HEK293T (cell line): Measurements from ENCODE around the gene PIANP.
"Not testable (repeated sequence)": the region's sequence is repeated elsewhere in the genome, so short reads cannot be mapped to it uniquely, and the experiment has no call there.

Experiments used
- CTCF ChIA-PET: fragments of 350-600 bp; formaldehyde crosslinking; extraction: SDS; loops from one replicate; lab custom pipeline; 2021; ENCODE audit warnings: antibody characterized with exemption, inconsistent platforms; lab: Yijun Ruan, JAX
- POLR2A ChIA-PET: fragments of 350-600 bp; formaldehyde crosslinking; extraction: SDS; loops from one replicate; lab custom pipeline; 2020; ENCODE audit warnings: antibody characterized with exemption, inconsistent platforms; lab: Yijun Ruan, JAX
- DNase-seq: peaks from one replicate; pipeline ENCODE4 v3.0.0; 2012; ENCODE audit warnings: mixed read lengths; ENCODE audit errors: extremely low spot score
- ARNT ChIP-seq: fragments of 450-650 bp; IDR thresholded peaks from 2 replicates; pipeline ENCODE4 v1.6.1; 2017; ENCODE audit warnings: mild to moderate bottlenecking
- BHLHE40 ChIP-seq: fragments of 450-650 bp; IDR thresholded peaks from 2 replicates; pipeline ENCODE4 v1.6.1; 2016; ENCODE audit warnings: mild to moderate bottlenecking, moderate library complexity, borderline replicate concordance
- CTBP1 ChIP-seq: fragments of 450-650 bp; IDR thresholded peaks from 2 replicates; pipeline ENCODE4 v1.6.1; 2016; ENCODE audit warnings: borderline replicate concordance
- ELF4 ChIP-seq: fragments of 450-650 bp; IDR thresholded peaks from 2 replicates; pipeline ENCODE4 v1.6.1; 2017; ENCODE audit warnings: antibody characterized with exemption
- FOXA1 ChIP-seq: fragments of 450-650 bp; IDR thresholded peaks from 2 replicates; pipeline ENCODE4 v1.6.1; 2016; ENCODE audit warnings: mild to moderate bottlenecking
- FOXK2 ChIP-seq: fragments of 450-650 bp; IDR thresholded peaks from 2 replicates; pipeline ENCODE4 v1.6.1; 2016; ENCODE audit warnings: mild to moderate bottlenecking
- FOXM1 ChIP-seq: fragments of 450-650 bp; IDR thresholded peaks from 2 replicates; pipeline ENCODE4 v1.6.1; 2017; ENCODE audit warnings: mild to moderate bottlenecking, borderline replicate concordance
- HDGF ChIP-seq: fragments of 450-650 bp; IDR thresholded peaks from 2 replicates; pipeline ENCODE4 v1.6.1; 2017; ENCODE audit warnings: antibody characterized with exemption, borderline replicate concordance
- L3MBTL2 ChIP-seq: fragments of 450-650 bp; conservative IDR thresholded peaks from 2 replicates; pipeline ENCODE4 v1.6.1; 2016; ENCODE audit warnings: mild to moderate bottlenecking
- LEF1 ChIP-seq: fragments of 450-650 bp; IDR thresholded peaks from 2 replicates; pipeline ENCODE4 v1.6.1; 2017; ENCODE audit warnings: mild to moderate bottlenecking, borderline replicate concordance
- NFRKB ChIP-seq: fragments of 450-650 bp; IDR thresholded peaks from 2 replicates; pipeline ENCODE4 v1.6.1; 2016; ENCODE audit warnings: mild to moderate bottlenecking, moderate library complexity
- PKNOX1 ChIP-seq: fragments of 450-650 bp; IDR thresholded peaks from 2 replicates; pipeline ENCODE4 v1.6.1; 2016
- SP1 ChIP-seq: fragments of 450-650 bp; IDR thresholded peaks from 2 replicates; pipeline ENCODE4 v1.6.1; 2017
- SUZ12 ChIP-seq: fragments of 450-650 bp; IDR thresholded peaks from 2 replicates; pipeline ENCODE4 v1.6.1; 2016; ENCODE audit warnings: mild to moderate bottlenecking
- TARDBP ChIP-seq: fragments of 450-650 bp; IDR thresholded peaks from 2 replicates; pipeline ENCODE4 v1.6.1; 2016
- ZNF384 ChIP-seq: fragments of 450-650 bp; IDR thresholded peaks from 2 replicates; pipeline ENCODE4 v1.6.1; 2016

PIANP gene

GRCh38 chr12:6725350-6725749 is 24.7 kb upstream of the PIANP start:
- no peak for TF ChIP-seq SUZ12
- no peak for TF ChIP-seq LEF1
- TF ChIP-seq NFRKB = no peak
- no peak for DNase-seq
- CTCF ChIA-PET = no interaction called here
- POLR2A ChIA-PET = interaction anchor here (1.3 to 3.2 kb wide), 7 partner anchors 8 to 142 kb away, joined by 3 to 91 read pairs (median 22); partner anchors contain the start of genes MLF2, PTMS, TPI1 and ZNF384

- peak; percentile 65 for TF ChIP-seq L3MBTL2
- no peak for TF ChIP-seq CTBP1
- no peak for TF ChIP-seq FOXM1
- no peak for TF ChIP-seq TARDBP
- TF ChIP-seq HDGF = no peak
- no peak for TF ChIP-seq LEF1
- TF ChIP-seq SUZ12 = no peak
- no peak for TF ChIP-seq SP1
- CTCF ChIA-PET = interaction anchor here (0.6 to 1.9 kb wide), 7 partner anchors 10 to 149 kb away, joined by 3 to 6 read pairs (median 4); partner anchors contain the start of genes GPR162, PTMS and SPSB2
- DNase-seq = peak; percentile 26
- POLR2A ChIA-PET = interaction anchor here (0.6 to 3.2 kb wide), 44 partner anchors 9 to 274 kb away, joined by 3 to 91 read pairs (median 5); partner anchors contain the start of genes CDCA3, GPR162, LRRC23 and MLF2
Observed at GRCh38 chr12:6724409-6724797, 23.8 kb upstream of the PIANP start.

GRCh38 chr12:6723607-6724408 is 23.2 kb upstream of the PIANP start, which contains the start of gene COPS7A:
COPS7A (plus strand) TSS chr12:6724046; CDS start chr12:6724657, 611 bp downstream.
- ChIA-PET POLR2A (interaction anchor here (0.6 to 3.2 kb wide), 60 partner anchors 9 to 275 kb away, joined by 3 to 91 read pairs (median 4); partner anchors contain the start of genes CDCA3, GPR162, LRRC23 and MLF2), CTCF (interaction anchor here (0.6 to 1.9 kb wide), 8 partner anchors 10 to 149 kb away, joined by 3 to 6 read pairs (median 4); partner anchors contain the start of genes GPR162, MLF2, PTMS and SPSB2)
- TF ChIP-seq CTBP1 = no peak
- TF ChIP-seq BHLHE40 = no peak
- no peak for TF ChIP-seq FOXA1
- TF ChIP-seq LEF1 = no peak
- peak; percentile 56; the same call in 1 of the 2 replicates for TF ChIP-seq ZNF384
- no peak for TF ChIP-seq FOXK2
- no peak for TF ChIP-seq ARNT
- peak; percentile 99 for TF ChIP-seq L3MBTL2
- no peak for TF ChIP-seq NFRKB
- TF ChIP-seq SUZ12 = no peak
- no peak for TF ChIP-seq FOXM1
- TF ChIP-seq TARDBP = no peak
- TF ChIP-seq HDGF = no peak
- TF ChIP-seq ELF4 = peak; percentile 15; the same call in 1 of the 2 replicates
- no peak for TF ChIP-seq SP1
- TF ChIP-seq PKNOX1 = peak; percentile 97
- DNase-seq = peak; percentile 95

GRCh38 chr12:6722863-6723262 is 22.2 kb upstream of the PIANP start:
- CTCF ChIA-PET = interaction anchor here (0.5 to 1.9 kb wide), 5 partner anchors 16 to 150 kb away, joined by 3 to 5 read pairs (median 4); partner anchors contain the start of genes MLF2, PTMS and SPSB2
- POLR2A ChIA-PET = interaction anchor here (1.0 to 3.2 kb wide), 17 partner anchors 8 to 187 kb away, joined by 3 to 91 read pairs (median 9); partner anchors contain the start of genes CDCA3, GPR162, MLF2 and P3H3
- TF ChIP-seq L3MBTL2 = no peak
- TF ChIP-seq FOXK2 = no peak
- no peak for TF ChIP-seq LEF1
- no peak for TF ChIP-seq CTBP1
- TF ChIP-seq PKNOX1 = no peak
- TF ChIP-seq SUZ12 = no peak
- no peak for TF ChIP-seq ZNF384
- TF ChIP-seq FOXA1 = no peak
- no peak for TF ChIP-seq ELF4
- TF ChIP-seq ARNT = no peak
- no peak for TF ChIP-seq SP1
- no peak for TF ChIP-seq BHLHE40
- no peak for TF ChIP-seq HDGF
- no peak for TF ChIP-seq NFRKB
- TF ChIP-seq TARDBP = no peak
- no peak for DNase-seq

GRCh38 chr12:6716874-6717437 is 16.3 kb upstream of the PIANP start:
- DNase-seq = no peak
- no peak for TF ChIP-seq L3MBTL2
- no peak for TF ChIP-seq SUZ12
- no peak for TF ChIP-seq ELF4
- no peak for TF ChIP-seq NFRKB
- TF ChIP-seq FOXA1 = no peak
- TF ChIP-seq CTBP1 = no peak
- TF ChIP-seq PKNOX1 = no peak
- TF ChIP-seq BHLHE40 = no peak
- no peak for TF ChIP-seq SP1
- TF ChIP-seq ARNT = no peak
- TF ChIP-seq FOXM1 = no peak
- TF ChIP-seq TARDBP = no peak
- no peak for TF ChIP-seq LEF1
- TF ChIP-seq ZNF384 = no peak
- TF ChIP-seq FOXK2 = no peak
- TF ChIP-seq HDGF = no peak
- CTCF ChIA-PET = interaction anchor here (0.7 kb wide), 1 partner anchor 35 kb away, joined by 3 read pairs; no protein-coding TSS in a partner anchor
- POLR2A ChIA-PET = no interaction called here

- POLR2A ChIA-PET = interaction anchor here (1.8 to 2.8 kb wide), 2 partner anchors 7 to 27 kb away, joined by 7 to 13 read pairs; partner anchors contain the start of genes COPS7A and ZNF384
- CTCF ChIA-PET, DNase-seq: not testable (repeated sequence)
Observed at GRCh38 chr12:6716031-6716873, 15.6 kb upstream of the PIANP start.
